HAP-1 (cell line): Measurements from ENCODE around the gene TEX13B.
A peak's percentile ranks its signal among the peaks of the same experiment; 100 is the strongest.

ENCODE experiments used
- DNase-seq, 2 experiments: peaks; one replicate each; pipeline ENCODE4 v3.0.0-alpha.2; 2016 to 2020; ENCODE audit warnings: low spot score in 2 of 2
- H3K27me3 ChIP-seq: fragments of 250-450 bp; sonication (Bioruptor Pico); 2 replicates; pipeline ENCODE4 v1.5.1; 2020; ENCODE audit warnings: low read depth, mild to moderate bottlenecking, moderate library complexity
- H3K36me3 ChIP-seq: fragments of 250-450 bp; sonication (Bioruptor Pico); replicated peaks from 2 replicates; pipeline ENCODE4 v1.5.1; 2020; ENCODE audit warnings: mild to moderate bottlenecking
- H3K4me1 ChIP-seq: fragments of 250-450 bp; sonication (Bioruptor Pico); 2 replicates; pipeline ENCODE4 v1.5.1; 2020; ENCODE audit warnings: mild to moderate bottlenecking
- H3K4me3 ChIP-seq: fragments of 250-450 bp; sonication (Bioruptor Pico); 2 replicates; pipeline ENCODE4 v1.5.1; 2020; ENCODE audit warnings: mild to moderate bottlenecking, moderate library complexity
- H3K9me3 ChIP-seq: fragments of 250-450 bp; sonication (Bioruptor Pico); 2 replicates; pipeline ENCODE4 v1.5.1; 2020; ENCODE audit warnings: mild to moderate bottlenecking, moderate library complexity
- in situ Hi-C: fragments of 300-500 bp; cut with MboI; formaldehyde crosslinking; loops from 3 replicates; pipeline ENCODE4 v1.14.3; 2020; ENCODE audit warnings: low sequenced_read_pairs, inconsistent platforms, mixed read lengths

The TEX13B gene, protein sequence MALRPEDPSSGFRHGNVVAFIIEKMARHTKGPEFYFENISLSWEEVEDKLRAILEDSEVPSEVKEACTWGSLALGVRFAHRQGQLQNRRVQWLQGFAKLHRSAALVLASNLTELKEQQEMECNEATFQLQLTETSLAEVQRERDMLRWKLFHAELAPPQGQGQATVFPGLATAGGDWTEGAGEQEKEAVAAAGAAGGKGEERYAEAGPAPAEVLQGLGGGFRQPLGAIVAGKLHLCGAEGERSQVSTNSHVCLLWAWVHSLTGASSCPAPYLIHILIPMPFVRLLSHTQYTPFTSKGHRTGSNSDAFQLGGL

DNA sequence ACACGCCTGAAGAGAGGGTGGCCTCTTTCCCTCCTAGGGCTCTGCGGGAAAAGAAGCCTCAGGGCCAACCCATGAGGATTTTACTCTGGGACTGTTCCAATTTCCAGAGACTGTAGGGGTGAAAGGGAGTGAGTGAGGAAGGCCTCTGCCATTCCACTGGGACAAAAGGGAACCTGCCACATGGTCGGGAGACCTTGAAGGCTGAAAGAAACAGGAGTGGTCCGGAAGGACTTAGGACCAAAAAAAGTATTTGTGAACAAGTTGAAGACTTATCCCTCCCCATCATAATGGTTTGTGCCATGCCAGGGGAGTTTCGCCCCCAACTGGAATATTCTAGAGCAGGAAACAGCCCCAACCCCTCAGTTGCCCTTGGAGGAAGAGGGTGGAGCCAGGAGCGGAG lies at the start of gene TEX13B:
TSS of gene TEX13B (minus strand) at position 15 of the 400 bp plus-strand sequence. CDS start 243 bp downstream, outside the sequence.
- Histone ChIP-seq H3K36me3 (no peaks in the 10 kb centered on the region), H3K9me3 (no peaks in the 10 kb centered on the region), H3K4me3 (no peak within 1 kb of the TSS), H3K4me1 (peaks cover 4% of the 10 kb centered on the region; the same call in 1 of the 2 replicates), H3K27me3 (0 out of 2 replicates have a peak, but pooled peaks cover 3% of the 10 kb centered on the region)
- no peak for DNase-seq
- in situ Hi-C loops: no loop called here

DNA sequence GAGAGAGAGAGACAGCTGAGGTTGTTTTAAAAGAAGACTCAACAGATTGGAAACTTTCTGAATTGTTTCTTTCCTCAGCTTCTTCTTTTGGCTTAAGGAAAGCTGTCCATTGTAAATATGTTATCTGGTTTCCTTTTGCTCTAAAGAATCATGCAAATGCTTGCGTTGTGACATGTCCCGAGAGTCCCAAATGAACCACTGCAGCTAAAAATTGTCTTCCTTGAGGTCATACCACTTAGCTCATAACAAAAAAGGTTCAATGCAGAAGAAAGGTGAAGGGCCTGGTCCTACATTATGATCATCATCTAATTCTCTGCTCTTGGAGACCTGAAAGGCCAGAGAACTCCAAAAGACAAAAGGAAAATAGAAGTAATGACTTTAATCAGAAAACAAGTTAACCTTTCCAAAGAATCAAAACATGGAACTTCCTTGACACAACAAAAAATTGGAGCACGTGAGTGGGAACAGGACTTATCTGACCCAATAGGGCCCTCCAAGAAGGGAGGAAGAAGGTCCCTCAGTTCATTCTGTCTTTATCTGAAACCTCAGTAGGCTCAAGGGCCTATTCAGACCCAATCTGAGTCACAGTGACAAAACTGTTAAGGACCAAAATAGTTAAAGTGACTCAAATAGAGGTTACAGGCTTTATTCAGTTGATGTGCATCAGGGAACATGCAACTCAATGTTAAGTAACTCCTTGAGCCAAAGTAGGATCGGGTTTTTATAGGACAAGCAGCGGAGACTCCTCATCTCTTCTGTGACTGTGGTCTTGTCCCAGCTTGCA lies 48.0 kb upstream of the TEX13B start:
- Histone ChIP-seq H3K27me3 (no peaks in the 10 kb centered on the region; the same call in 1 of the 2 replicates), H3K4me3 (no peak overlapping the region), H3K4me1 (peaks cover 12% of the 10 kb centered on the region), H3K36me3 (no peaks in the 10 kb centered on the region), H3K9me3 (no peaks in the 10 kb centered on the region)
- in situ Hi-C loops: no loop called here
- DNase-seq: no peak

DNA sequence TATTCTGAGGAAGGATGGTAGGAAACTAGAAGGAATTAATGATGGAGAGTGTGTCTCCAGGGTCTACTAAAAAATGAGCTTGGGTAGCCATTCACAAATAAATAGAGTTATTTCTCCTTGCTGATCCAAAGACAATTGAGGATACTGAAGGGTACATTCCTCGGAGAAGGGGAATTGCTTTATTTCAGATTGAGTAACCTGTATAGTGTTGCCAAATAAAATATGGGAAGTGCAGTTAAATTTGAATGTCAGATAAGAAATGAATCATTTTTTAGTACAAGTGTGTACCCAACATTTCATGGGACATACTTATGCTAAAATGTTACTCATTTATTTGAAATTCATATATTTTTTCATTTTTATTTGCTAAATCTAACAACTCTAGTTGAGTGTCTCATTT lies 46.7 kb upstream of the TEX13B start:
- DNase-seq: no peak
- in situ Hi-C loops: no loop called here
- no peaks in the 10 kb centered on the region for H3K4me1 ChIP-seq

DNA sequence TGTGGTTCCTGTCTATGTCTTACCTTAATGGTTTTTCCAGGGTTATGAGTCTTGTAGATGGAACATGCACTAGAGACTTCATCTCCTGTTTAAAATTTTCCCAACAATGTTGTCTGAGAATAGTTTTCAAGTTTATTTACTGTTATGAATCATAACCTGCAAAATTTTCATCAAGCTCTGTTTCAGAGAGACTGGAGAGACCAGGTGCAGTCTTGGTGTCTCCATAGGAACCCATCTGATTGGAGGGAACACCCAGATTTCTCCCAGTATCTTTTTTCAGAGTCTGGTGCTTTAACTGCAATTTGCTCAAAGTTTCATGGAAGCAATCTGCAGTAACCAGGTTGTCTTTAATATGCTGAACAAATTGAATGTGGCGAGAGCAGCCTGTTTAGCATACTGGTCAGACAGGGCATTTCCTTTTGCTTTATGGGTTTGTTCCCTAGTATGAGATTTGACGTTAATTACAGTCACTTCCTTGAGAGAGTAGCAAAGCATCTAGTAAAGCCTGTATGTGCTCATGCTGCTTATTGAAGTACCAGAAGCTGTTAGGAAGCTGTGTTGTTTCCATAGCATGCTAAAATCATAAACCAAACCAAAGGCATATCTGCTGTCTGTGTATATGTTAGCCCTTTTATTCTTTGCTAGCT lies 43.9 kb upstream of the TEX13B start:
- no peaks in the 10 kb centered on the region for H3K9me3 ChIP-seq
- H3K27me3 ChIP-seq: no peaks in the 10 kb centered on the region; the same call in none of the 2 replicates
- in situ Hi-C loops: no loop called here
- no peaks in the 10 kb centered on the region for H3K36me3 ChIP-seq
- no peak overlapping the region for H3K4me3 ChIP-seq
- DNase-seq: no peak
- no peaks in the 10 kb centered on the region; the same call in 1 of the 2 replicates for H3K4me1 ChIP-seq

More for the DNA sequence above, 46.7 kb upstream of the TEX13B start:
- no peak overlapping the region for H3K4me3 ChIP-seq
- H3K27me3 ChIP-seq: no peaks in the 10 kb centered on the region; the same call in 1 of the 2 replicates
- no peaks in the 10 kb centered on the region for H3K36me3 ChIP-seq
- no peaks in the 10 kb centered on the region for H3K9me3 ChIP-seq

DNA sequence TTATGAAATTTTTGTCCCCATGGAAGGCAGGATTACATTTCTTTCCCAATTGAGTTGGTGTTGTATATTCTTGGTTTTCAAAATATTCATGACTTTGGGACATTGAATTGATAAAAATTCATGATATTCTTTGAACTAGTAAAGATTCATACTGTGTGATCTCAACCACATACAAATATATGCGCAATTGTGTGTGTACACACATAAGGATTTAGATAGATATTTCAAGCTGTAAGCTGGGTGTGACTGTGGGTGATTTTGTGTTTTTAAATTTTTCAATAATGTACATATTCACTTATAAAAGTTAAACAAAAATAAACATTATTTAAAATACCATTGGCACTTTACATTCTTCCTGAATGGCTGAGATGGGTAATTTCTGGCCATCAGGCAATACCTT lies 43.2 kb upstream of the TEX13B start:
- Histone ChIP-seq H3K27me3 (peaks cover under 1% of the 10 kb centered on the region), H3K4me3 (no peak overlapping the region), H3K4me1 (no peaks in the 10 kb centered on the region; the same call in 1 of the 2 replicates), H3K9me3 (no peaks in the 10 kb centered on the region), H3K36me3 (no peaks in the 10 kb centered on the region)
- DNase-seq: no peak
- in situ Hi-C loops: no loop called here

DNA sequence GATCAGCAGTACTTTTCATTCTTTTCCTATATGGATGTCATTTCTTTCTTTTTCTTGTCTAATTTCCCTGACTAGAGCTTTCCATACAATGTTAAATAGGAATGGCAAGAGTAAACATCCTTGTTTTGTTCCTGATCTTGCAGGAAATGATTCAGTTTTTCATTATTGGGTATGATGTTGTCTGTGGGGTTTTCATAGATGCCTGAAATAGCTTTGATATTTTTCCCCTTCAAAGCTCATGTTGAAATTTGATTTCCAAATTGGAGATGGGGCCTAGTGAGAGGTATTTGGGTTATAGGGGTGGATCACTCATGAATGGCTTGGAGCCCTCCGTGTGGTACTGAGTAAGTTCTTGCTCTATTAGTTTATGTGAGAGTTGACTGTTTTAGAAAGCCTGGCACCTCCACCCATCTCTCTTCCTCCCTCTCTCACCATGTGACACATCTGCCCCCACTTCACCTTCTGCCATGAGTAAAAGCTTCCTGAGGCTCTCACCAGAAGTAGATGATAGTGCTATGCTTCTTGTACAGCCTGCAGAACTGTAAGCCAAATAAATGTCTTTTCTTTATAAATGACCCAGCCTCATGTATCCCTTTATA lies 40.4 kb upstream of the TEX13B start:
- Histone ChIP-seq H3K27me3 (peaks cover 2% of the 10 kb centered on the region), H3K36me3 (no peaks in the 10 kb centered on the region), H3K4me1 (no peaks in the 10 kb centered on the region; the same call in 1 of the 2 replicates), H3K4me3 (no peak overlapping the region), H3K9me3 (no peaks in the 10 kb centered on the region)
- no peak for DNase-seq
- in situ Hi-C loops: no loop called here

DNA sequence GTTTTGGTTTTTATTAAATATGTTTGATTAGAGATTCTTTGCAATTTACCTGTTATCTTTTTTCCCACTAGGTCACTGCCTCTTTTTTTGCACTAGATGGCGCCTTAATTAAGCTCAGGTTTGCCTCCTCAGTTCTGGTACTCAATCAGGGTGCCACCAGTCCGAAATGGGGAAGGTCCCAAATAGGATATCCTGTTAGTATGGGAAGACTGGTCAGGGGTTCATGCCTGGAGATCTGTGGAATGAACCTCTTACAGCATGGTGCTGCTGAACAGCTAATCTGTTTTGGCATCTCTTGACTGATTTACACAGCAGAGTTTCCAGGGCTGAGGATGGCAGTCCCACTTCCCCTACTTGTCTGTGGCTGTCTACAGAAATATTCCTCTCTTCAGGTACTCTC lies 38.5 kb upstream of the TEX13B start:
- Histone ChIP-seq H3K36me3 (no peaks in the 10 kb centered on the region), H3K4me1 (no peaks in the 10 kb centered on the region; the same call in 1 of the 2 replicates), H3K4me3 (no peak overlapping the region), H3K9me3 (no peaks in the 10 kb centered on the region), H3K27me3 (peaks cover 2% of the 10 kb centered on the region)
- in situ Hi-C loops: no loop called here
- DNase-seq: peak; percentile 18 to 24

DNA sequence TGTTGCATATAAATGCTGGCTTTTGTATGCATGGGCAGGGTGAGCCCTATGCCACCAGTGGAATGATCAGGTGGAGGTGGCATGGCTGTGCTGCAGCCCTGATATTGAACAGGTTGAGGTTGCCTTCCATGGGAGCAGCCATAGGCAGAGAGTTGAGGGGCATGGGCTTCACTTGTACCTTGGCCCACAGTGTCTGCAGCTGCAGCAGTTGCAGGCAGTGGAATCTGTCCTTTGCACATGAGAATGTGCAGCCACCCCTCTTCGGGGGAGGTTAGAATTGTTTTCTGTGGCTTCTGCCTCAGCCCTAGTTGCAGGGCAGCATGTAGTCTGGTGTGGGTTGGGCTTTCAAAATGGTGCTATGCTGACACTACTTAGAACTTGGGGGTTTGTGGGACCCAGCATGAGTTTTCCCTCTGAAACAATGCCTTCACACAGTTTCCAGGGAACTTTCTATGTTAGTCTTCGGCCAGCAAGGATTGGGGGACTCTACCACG lies 37.3 kb upstream of the TEX13B start:
- peaks cover 2% of the 10 kb centered on the region for H3K27me3 ChIP-seq
- in situ Hi-C loops: loop anchor here (5.0 kb wide), 1 partner anchor 48 kb away; no protein-coding TSS in a partner anchor
- H3K4me3 ChIP-seq: no peak overlapping the region
- H3K36me3 ChIP-seq: no peaks in the 10 kb centered on the region
- no peaks in the 10 kb centered on the region; the same call in 1 of the 2 replicates for H3K4me1 ChIP-seq
- no peak for DNase-seq
- no peaks in the 10 kb centered on the region for H3K9me3 ChIP-seq

DNA sequence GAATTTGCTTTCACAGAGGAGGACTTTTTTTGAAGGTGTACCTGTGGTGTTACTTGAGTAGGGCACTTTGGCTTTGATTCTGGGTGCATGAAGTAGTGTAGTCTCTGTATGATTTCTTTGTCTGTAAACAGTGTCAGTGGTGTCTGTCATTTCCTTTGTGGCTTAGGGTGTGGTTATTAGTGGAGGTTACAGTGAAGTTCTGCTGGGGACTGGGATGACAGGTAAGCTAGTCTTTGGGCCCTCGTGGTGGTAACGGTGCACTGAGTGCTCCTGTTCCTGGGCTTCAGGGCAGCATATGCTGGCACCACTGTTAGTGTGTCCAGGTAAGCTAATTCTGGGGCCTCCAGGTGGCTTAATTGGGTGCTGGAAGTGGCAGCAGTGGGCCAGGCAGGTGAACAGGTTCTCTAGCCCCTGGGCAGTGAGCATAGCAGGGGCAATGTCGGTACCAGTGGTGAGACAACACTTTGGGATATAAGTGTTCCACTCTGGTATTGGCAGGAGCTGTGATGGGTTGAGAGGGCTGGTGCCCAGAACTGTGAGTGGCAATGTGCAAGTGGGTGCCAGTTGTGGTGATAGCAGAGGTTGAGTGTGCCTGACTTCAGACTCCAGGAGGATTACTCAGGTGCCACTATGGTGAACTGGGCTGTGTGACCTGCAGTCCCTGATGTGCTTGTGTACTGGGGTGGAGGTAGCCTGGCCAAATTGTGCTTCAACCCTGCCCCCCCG lies 36.6 kb upstream of the TEX13B start:
- Histone ChIP-seq H3K27me3 (peaks cover 2% of the 10 kb centered on the region), H3K4me3 (no peak overlapping the region), H3K36me3 (no peaks in the 10 kb centered on the region), H3K4me1 (no peaks in the 10 kb centered on the region; the same call in 1 of the 2 replicates), H3K9me3 (no peaks in the 10 kb centered on the region)
- in situ Hi-C loops: loop anchor here (5.0 kb wide), 1 partner anchor 48 kb away; no protein-coding TSS in a partner anchor
- DNase-seq: no peak

DNA sequence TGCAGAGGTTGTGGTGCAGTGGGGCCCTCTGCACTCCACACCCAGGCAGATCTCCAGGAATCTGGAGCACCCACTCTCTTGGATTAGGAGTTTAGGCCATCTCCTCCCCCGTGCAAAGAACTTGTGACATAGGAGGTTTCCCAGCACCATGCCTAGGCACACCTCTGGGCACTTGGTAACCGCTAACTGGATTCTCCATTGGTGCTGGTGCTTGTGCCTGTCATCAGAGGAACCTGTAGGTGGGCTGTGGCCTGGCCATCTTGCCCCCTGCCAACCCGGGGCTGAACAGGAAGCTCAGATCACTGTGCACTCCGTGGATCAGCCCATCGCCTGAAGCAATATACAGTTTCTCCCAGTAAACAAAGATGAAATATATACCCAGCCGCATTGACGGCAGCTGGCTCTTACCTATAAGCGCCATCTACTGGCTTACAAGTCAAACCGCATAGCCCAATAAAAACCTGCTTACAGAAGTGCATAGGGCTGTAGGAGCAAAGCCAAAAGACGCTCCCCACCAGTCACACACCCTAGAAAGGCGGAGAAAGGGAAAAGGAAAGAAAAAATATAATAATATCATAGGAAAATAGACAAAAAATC lies 19.1 kb upstream of the TEX13B start:
- H3K4me3 ChIP-seq: no peak overlapping the region
- no peaks in the 10 kb centered on the region for H3K9me3 ChIP-seq
- in situ Hi-C loops: no loop called here
- H3K27me3 ChIP-seq: peaks cover 19% of the 10 kb centered on the region
- no peaks in the 10 kb centered on the region for H3K4me1 ChIP-seq
- peak; percentile 74 to 82 for DNase-seq
- H3K36me3 ChIP-seq: no peaks in the 10 kb centered on the region

DNA sequence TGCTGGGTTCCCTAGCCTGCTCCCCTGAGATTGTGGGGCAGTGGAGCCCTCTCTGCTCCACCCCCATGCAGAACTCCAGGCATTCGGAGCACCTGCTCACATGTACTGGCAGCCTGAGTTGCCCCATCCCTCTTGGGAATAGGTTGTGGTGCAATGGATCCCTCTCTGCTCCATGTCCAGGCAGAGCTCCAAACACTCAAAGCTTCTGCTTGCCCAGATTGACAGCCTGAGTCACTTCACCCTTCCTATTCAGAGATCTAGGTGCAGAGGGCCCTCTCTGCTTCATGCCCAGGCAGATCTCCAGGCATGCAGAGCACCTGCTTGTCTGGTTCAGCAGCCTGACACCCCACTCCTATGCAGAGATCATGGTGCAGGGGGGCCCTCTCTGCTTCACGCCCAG lies 18.6 kb upstream of the TEX13B start:
- Histone ChIP-seq H3K4me3 (no peak overlapping the region), H3K36me3 (no peaks in the 10 kb centered on the region), H3K9me3 (no peaks in the 10 kb centered on the region), H3K4me1 (no peaks in the 10 kb centered on the region), H3K27me3 (peaks cover 22% of the 10 kb centered on the region)
- DNase-seq: no peak
- in situ Hi-C loops: no loop called here

DNA sequence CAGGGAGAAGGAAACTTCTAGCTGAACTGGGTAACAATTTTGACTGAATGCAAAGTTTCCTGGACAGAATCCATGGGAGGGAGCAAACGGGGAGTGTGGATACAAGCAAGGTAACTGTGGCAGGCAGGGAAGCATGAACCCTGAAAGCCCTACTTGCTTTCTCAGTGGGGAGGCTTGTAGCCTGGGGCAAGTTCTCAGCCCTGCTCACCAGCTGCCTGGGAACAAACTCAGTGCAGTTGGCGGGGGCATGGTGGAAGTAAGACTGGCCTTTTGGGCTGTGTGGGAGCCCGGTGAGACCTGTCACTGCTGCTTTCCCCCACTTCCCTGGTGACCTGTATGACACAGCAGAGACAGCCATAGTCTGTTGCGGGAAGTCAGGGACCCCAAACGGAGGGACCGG lies 14.0 kb upstream of the TEX13B start:
- H3K4me3 ChIP-seq: no peak overlapping the region
- DNase-seq: no peak

More for the DNA sequence above, 14.0 kb upstream of the TEX13B start:
- H3K4me1 ChIP-seq: no peaks in the 10 kb centered on the region
- no peaks in the 10 kb centered on the region for H3K9me3 ChIP-seq
- 0 out of 2 replicates have a peak, but pooled peaks cover 7% of the 10 kb centered on the region for H3K27me3 ChIP-seq
- in situ Hi-C loops: no loop called here
- H3K36me3 ChIP-seq: no peaks in the 10 kb centered on the region
